ENCODE measurements around the gene POLR2F.
A peak's percentile ranks its signal among the peaks of the same experiment; 100 is the strongest.
"Not testable (repeated sequence)": the region's sequence is repeated elsewhere in the genome, so short reads cannot be mapped to it uniquely, and the experiment has no call there.

POLR2F gene

DNA sequence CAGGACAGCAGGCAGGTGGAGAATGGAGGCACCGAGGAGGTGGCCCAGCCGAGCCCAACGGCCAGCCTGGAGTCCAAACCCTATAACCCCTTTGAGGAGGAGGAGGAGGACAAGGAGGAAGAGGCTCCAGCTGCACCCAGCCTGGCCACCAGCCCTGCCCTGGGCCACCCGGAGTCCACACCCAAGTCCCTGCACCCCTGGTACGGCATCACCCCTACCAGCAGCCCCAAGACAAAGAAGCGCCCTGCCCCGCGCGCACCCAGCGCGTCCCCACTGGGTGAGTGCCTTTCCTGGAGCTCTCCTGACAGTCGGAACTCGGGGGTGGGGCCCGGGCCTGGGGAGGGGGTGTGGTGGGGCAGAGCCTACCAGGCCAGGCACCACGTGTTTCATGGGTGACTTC lies 27.7 kb upstream of the POLR2F start:
- no peak for DNase-seq

DNA sequence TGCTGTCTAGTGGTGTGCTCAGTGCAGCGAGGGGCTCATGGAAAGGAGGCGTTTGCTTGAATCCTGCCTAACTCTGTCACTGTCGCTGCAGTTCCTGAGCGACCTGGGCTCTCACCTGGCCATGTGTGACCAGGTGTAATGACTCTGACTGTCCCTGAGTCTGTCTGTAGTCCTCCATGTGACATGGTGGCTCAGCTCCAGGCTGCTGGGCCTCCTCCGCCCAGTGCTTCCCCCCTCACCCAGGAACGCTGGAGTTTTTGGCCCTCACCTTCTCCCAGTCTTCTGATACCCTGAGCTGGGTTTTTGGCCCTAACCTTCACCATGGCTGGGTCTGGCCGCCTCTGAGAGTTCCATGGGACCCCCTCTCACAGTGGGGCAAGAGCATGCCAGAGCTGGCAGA lies 27.1 kb upstream of the POLR2F start:
- DNase-seq, result no peak

DNA sequence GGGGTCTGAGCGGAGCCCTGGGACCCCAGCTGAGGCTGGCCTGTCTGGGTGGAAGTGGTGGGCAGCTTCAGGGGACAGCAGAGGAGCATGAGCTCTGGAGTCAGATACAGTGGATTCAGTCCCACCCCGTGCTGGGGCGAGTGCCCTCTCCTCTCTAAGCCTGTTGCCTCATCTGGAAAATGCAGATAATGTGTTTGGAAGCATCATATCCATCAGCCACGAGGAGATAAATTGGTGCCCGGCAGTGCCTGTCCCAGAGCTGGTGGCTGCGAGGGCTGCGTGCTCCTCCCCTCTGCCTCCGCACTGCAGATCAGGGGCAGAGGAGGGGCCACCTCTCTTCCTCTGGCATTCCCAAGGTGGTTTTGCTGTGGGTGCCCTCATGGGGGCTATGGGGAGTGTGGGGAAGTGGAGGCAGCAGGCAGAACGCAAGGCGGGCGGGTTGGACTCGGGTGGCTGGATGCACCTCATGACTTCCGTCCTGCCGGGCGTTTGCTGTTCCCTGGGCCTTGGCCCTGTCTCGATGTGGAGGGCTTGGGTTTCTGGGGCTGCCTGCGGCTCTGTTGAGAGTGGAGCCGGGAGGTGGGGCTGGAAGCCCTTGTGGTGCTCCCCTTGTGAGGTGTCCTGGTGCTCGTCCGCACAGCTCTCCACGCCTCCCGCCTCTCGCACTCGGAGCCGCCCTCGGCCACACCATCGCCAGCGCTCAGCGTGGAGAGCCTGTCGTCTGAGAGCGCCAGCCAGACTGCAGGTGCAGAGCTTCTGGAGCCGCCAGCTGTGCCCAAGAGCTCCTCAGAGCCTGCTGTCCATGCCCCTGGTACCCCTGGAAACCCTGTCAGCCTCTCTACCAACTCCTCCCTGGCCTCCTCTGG lies 26.5 kb upstream of the POLR2F start:
- DNase-seq, result no peak

DNA sequence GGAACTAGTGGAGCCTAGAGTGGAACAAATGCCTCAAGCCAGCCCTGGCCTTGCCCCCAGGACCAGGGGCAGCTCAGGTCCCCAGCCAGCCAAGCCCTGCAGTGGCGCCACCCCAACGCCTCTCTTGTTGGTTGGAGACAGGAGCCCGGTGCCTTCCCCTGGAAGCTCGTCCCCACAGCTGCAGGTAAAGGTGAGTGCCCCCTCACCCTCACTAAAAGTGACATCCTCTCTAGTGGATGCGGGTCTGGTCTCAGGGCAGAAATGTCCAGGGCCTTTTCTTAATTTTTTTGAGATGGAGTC lies 25.9 kb upstream of the POLR2F start:
- DNase-seq, result no peak

DNA sequence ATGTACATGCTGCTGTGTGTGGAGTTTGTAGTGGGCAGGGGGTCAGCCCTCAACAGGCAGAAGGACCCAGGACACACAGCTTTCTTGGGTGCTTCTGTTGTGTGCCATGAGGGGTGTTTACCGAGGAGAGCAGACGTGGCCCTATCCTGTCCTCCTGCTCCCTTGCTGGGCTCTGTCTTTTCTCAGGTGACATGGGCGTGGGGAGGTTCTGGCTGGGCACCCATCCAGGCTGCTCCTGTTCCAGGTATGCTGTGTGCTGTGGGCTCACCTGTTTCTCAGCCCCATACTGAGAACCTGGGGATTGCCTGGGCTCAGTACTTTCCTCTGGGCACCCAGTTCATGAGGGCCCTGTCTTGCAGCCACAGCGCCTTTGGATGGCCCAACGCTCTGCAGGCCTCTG lies 24.1 kb upstream of the POLR2F start:
- no peak for DNase-seq

DNA sequence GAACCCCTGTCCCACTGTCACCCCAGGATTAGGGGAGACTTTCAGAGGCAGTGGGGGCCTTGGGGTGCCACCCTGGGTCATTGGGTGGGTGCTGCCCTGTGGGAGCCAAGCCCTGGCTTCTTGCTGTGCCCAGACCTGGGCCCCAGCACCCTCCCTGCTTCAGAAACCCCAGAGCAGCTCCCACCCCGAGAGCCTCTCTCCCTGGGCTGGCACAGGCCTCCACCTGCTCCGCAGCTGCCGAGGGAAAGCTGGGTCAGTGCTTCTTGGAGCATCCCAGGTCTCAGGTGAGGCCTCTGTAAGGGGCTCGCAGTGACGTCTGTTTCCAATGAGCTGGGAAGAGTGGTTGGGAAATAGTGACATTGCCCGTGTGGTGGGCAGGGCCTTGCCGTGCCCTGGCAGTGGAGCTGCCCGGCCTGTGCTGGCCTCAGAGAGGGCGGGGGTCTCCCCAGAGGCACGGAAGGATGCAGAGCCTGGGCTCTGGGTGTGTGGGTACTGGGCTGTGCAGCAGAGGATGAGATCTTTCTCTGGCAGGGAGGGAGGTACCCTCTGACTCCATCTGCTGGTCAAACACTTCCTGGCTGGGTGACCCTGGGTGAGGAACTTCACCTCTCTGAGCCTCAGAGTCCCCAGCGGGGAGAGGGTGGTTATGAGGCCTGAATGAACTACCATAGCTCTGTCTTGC lies 23.1 kb upstream of the POLR2F start:
- DNase-seq, result no peak

DNA sequence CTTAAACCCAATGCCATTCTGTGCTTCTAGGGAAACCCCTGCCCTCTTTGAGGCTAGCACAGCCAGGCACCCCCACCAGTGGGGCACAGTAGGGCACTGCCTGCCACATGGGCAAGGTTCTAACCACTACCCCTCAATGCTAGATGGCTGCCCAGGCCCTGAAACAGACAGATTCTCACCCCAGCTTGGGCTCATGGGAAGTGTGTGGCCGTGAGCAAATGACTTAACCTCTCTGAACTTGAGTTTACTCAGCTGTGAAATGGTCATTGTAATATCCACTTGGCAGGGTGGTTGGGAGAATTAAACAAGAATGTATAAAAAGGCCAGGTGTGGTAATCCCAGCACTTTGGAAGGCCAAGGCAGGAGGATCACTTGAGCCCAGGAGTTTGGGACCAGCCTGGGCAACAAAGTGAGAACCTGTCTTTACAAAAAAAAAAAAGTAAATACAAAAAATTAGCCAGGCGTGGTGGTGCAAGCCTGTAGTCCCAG lies 22.5 kb upstream of the POLR2F start:
- no peak for DNase-seq

DNA sequence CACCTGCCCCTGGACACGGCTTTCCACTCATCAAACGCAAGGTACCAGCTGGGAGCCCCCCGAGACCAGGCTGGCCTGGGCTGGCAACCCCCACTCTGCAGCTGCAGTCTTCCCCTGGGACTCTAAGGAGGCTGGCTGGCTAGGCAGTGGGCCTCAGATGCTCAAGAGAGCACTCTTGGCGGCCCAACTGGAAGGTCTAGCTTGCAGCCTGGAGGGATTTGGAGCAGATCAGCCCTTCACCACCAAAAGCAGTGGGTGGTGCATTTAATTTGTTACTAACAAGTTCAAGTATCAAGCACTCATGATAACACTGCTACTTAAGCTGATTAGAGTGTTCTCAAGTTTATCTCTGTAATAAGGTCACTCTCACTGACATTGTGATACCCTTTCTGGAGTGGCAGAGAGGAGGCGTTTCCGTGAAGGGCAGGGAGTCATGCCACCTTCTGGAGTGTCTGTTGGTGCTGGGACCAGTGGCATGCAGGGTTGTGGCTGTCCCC lies 21.6 kb upstream of the POLR2F start:
- DNase-seq, result no peak

DNA sequence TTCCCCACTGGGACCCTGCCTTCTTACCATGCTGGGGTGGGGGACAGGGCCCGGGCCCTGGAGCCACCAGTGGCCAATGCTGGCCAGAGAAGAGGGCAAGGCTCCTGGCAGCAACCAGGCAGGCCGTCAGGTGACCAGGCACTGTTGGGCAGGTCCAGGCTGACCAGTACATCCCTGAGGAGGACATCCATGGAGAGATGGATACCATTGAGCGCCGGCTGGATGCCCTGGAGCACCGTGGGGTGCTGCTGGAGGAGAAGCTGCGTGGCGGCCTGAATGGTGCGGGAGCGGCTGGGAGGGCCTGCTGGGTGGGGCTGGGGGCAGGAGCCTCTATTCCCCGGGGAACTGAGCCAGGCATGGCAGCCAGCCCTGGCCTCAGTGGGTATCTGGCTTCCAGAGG lies 21.1 kb upstream of the POLR2F start:
- no peak for DNase-seq

DNA sequence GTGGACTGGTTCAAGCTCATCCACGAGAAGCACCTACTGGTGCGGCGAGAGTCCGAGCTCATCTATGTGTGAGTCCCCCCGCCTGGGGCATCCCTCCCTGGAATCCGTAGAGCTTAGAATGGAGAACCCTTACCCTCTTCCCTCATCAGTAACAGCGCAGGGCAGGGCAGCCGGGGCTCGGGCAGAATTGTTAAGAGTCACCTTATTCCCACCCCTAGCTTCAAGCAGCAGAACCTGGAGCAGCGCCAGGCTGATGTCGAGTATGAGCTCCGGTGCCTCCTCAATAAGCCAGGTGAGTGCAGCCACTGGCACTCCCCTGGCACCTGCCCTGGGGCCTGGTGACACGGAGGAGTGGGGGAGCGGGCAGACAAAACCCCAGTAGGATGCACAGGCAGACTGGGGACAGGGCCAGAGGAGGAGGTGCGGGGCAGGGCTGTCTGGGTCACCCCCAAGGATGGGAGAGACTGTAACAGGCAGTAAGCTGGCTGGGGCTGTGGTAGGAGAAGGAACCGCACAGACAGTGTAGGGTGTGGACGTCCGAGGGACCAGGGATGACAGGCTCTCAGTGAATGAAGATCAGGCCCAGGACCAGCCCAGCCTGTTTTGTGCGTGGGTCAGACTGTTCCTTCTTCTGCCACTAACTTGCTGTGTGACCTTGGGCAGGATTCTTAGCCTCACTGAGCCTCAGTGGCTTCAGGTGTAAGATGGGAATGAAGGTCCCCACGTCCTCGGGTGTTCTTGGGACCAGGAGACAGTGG lies 20.5 kb upstream of the POLR2F start:
- DNase-seq, result no peak

DNA sequence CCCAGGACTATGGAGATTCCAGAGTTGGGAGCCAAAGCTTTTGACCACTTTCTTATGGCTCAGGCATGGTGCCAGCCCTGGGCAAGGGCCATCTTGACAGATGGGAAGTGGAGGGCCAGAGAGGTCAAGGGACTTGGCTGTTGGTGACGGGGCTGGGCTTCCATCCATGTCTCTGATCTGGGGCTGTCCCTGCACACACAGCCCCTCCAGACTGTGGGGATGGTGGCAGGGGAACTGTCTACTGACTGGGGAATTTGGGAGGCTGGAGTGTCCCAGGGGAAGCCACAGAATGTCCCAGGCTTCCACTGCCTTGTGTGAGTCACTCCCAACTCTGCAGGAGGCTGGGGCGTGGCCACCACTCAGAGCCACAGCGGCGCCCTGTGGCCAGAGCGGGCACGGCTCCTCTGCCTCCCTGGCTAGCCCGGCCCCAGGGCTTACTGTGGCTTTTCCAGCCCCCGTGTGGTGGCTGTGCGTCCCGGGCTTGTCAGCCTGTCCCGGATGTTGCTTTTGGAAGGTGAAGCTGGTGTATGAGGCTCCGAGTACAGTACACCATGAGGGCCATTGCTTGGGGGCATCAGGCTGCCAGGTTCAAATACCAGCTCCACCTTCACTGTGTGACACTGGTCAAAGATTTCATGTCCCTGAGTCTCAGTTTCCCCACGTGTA lies 19.7 kb upstream of the POLR2F start:
- peak; percentile 74 to 79 for DNase-seq

DNA sequence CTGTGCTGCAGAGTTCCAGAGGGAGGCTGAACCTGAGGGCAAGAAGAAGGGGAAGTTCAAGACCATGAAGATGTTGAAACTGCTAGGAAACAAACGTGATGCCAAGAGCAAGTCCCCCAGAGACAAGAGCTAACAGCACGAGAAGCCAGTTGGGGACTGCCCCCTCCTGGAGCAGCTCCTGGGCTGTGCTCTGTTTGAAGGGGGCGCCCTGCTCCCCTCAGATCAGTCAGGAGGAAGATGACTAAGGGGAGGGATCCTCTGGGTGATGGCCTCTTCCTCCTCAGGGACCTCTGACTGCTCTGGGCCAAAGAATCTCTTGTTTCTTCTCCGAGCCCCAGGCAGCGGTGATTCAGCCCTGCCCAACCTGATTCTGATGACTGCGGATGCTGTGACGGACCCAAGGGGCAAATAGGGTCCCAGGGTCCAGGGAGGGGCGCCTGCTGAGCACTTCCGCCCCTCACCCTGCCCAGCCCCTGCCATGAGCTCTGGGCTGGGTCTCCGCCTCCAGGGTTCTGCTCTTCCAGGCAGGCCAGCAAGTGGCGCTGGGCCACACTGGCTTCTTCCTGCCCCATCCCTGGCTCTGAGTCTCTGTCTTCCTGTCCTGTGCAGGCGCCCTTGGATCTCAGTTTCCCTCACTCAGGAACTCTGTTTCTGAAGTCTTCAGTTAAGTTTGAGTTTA lies 12.7 kb upstream of the POLR2F start:
- DNase-seq, result no peak

DNA sequence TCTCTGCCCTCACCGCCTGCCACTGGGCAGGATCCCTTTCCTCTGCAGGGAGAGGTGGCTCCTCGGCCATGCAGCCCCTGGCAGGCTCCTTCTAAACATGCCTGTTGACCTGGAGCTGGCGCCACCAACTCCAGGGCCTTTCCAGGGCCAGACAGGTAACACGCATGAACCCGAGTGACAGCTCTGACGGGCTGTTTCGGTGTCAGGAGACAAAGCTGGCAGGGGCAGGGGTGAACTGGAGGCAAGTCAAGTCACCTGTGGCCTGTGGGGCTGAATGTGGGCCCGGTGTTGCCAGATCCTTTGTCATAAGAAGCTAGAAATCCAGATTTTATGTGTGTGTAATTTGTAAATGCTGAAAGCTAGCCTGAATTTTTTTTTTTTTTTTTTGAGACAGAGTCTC lies 11.4 kb upstream of the POLR2F start:
- DNase-seq, result no peak

DNA sequence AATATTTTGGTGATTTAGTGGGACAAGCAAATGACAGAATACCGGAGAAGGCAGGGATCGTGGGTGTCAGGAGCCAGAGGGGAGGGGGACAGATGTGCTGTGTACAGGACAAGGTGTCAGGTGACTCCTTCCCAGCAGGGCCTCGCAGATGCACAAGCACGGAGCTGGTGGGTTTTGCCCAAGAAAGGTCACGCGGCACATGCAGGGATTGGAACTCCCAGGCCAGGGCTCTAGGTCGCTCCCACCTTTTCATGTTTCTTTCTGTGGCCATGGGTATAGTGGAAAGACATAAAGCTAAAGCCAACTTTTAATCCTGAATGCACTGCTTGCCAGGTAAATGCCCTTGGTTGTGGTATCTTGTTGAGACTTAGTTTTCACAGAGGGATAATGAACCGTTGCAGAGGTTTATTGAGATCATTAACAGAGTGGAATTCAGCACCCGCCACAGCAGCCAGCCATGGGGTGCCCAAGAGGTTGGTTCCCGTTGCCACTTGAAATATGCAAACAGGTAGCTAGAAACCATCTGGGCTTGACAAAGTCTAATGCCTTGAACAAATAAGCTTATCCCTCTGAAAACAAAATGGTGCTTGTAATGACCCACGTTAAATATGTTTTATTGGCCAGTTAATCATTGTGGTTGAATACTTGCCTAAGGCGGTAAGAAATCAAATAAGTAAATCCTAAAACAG lies 10.2 kb upstream of the POLR2F start:
- no peak for DNase-seq

DNA sequence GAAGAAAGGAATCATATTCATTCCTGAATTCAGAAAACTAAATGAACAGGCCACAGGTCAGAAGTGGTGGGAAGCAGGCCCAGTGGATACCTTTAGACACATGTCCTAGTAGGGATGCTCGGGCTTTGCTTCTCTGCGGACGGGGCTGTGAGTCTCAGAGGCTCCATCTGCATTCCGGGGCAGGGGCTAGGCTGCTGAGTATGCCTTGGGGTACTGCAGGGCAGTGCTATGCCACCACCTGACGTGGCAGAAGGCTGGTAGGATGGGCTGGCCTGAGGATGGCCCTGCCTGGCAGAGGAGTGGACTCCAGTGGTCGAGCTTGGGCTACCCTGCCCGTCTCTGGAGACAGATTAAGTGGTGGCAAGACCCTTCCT lies 9.7 kb upstream of the POLR2F start:
- DNase-seq, result no peak

DNA sequence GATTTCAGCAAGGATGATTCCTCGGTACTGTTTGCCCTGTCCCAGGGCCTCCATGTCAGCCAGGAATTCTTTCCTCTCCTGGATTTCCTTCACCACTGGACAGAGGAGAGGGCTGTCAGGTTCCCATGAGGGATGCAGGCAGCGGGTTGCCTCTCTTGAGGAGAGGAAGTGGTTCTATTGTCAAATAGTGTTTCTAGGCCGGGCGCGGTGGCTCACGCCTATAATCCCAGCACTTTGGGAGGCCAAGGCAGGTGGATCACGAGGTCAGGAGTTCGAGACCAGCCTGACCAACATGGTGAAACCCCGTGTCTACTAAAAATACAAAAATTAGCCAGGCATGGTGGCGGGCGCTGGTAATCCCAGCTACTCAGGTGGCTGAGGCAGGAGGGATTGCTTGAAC lies 9.1 kb upstream of the POLR2F start:
- DNase-seq, result not testable (repeated sequence)

DNA sequence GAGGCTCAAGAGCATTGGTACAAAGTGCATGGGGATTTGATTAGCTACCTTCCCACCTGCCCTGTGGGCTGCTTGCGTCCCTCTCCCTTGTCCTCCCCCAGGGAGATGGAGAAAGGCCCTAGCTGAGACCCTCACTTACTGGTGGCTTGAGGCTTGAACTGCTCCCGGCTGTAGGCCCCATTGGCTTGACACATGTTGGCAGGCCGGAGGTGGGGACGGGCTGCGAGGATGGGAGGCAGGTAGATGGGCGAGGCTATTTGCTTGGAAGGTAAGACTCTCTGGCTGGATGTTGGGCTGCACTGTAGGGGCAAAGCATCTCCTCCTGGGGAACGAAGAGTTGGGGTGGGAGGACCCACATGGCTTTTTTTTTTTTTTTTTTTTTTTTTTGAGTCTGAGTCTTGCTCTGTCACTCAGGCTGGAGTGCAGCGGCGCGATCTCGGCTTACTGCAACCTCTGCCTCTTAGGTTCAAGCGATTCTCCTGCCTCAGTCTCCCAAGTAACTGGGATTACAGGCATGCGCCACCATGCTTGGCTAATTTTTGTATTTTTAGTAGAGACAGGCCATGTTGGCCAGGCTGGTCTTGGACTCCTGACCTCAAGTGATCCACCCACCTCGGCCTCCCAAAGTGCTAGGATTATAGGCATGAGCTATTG lies 6.2 kb upstream of the POLR2F start:
- DNase-seq, result not testable (repeated sequence)

DNA sequence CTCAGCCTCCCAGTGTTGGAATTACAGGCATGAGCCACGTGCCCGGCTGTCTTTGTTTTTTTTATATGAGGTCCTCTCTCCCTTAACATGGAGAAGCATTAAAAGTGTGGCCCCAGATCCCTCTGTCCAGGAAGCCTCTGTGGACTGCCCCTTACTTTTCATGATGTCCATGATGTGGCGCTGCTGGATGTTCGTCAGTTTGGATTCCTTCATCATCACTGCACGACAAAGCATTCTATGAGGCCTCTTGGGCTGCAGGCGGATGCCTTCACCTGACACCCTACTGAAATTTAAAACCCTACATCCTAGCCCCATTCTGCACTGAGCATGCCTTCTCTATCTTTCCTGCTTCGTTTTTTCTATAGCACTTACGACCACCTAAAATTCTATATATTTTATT lies 2.2 kb upstream of the POLR2F start:
- no peak for DNase-seq

DNA sequence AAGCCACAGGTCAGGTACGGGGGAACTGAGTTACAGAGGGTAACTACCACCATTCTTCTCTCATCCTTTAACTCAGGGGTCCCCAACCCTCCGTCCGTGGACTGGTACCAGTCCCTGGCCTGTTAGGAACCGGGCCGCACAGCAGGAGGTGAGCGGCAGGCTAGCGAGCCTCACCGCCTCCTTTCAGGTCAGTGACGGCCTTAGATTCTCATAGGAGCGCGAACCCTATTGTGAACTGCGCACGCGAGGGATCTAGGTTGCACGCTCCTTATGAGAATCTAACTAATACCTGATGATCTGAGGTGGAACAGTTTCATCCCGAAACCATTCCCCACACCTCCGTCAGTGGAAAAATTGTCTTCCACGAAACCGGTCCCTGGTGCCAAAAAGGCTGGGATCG lies 870 bp upstream of the POLR2F start:
- DNase-seq, result not testable (repeated sequence)

DNA sequence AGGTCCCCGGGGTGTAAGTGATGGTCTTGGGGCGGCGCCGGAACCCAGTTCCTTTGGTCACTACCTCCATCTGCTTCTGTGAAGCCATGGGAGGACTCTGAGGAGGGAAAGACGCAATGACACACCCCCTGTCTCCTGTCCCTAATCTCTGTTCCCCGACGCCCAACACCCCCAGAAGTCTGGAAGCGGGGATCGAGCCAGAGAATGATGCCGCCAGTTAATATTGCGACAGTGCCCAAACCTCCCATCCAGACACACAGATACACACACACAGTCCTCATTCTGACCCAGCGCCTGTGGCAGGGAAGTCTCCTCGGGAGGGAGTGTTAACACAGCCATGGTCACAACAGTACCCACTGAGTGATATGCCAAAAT lies 450 bp upstream of the POLR2F start:
- DNase-seq, result no peak

DNA sequence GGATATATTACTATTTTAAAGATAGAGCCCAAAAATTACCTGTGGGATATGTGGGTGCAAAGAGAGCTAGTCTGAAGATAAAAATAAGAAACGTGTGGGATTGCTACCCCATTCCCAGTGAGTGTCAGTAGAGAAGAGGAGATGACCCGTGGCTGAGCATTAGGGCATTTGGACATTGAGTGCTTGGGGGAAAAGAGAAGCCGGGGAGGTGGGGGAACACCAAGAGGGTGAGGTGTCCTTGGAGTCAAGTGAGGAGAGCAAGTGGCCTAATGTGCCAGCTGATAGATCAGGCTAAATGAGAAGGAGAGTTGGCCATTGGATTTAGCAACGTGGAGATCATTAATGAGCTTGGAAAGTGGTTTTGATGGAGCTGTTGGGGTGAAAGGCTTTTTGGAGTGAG lies 1.2 kb downstream of the POLR2F start:
- no peak for DNase-seq
